Esophagus mucosa (tissue), 1 donor: ENCODE measurements around the gene NID2. TPM values are rescaled to one million over a fixed set of nuclear protein-coding genes. Genes with fewer than 3 reads are reported as not detected.

Experiments used
- total RNA-seq: library from RNA; stranded (reverse); gene quantifications from one replicate; pipeline ENCODE4 v1.2.4, GENCODE V29; 2023
- donor health status: DM: yes; HTN: yes; CAD: no.

Gene NID2
- total RNA-seq, 1 donor from 2014 or later, result 2.3 TPM

Other genes starting within 250 kb of the NID2 start
- gene GNG2, start 208.4 kb downstream of the NID2 start, total RNA-seq, result 1.5 TPM
- gene RTRAF, start 79.5 kb downstream of the NID2 start, total RNA-seq, result 122 TPM
- gene PTGDR, start 198.6 kb upstream of the NID2 start, total RNA-seq, result not detected
- 0.40 TPM for gene PTGER2, start 245.3 kb upstream of the NID2 start, total RNA-seq